GM21717 (cell line): ENCODE data around the gene ARSK.
"Not testable (repeated sequence)": the region's sequence is repeated elsewhere in the genome, so short reads cannot be mapped to it uniquely, and the experiment has no call there.

ENCODE experiments used
- ATAC-seq: cut with Tn5 transposase; IDR thresholded peaks from one replicate; pipeline ENCODE4 v1.9.1; 2021; ENCODE audit warnings: mild to moderate bottlenecking, moderate library complexity; ENCODE audit not compliant: unreplicated experiment

Gene ARSK

DNA sequence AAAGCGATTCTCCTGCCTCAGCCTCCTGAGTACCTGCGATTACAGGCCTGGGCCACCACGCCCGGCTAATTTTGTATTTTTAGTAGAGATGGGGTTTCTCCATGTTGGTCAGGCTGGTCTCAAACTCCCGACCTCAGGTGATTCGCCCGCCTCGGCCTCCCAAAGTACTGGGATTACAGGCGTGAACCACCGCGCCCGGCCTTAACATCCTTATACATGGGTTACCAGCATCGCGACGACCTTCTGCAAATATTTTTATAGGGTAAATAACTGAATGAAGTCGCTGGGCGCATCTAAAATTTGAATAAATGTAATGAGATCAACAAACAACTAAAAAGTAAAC, 91.3 kb downstream of the ARSK start:
- ATAC-seq: not testable (repeated sequence)

GRCh38 chr5:95646569-95647431, 91.9 kb downstream of the ARSK start, which contains the start of gene RFESD:
Gene RFESD, plus strand, starts transcription at chr5:95646777. Its CDS starts 5,495 bp downstream, at chr5:95652272.
- peak; percentile 97 for ATAC-seq

GRCh38 chr5:95647886-95648860, 93.3 kb downstream of the ARSK start:
- no peak for ATAC-seq

DNA sequence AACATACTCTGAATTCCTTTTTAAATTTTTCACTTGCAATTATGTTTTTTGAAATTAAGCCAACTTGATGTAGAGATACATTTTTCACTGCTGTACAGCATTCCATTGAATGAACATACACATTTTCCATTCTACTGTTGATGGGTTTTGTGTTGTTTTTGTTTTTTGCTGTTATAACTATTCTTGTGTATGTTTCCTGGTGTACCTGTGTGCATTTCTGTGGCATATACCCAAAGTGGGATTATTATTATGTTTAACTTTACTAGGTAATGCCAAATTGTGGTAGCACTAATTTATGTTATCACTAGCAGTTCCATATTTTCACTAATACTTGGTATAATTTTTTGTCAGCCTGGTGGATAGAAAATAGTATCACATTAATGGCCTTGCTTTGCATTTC, 94.4 kb downstream of the ARSK start:
- no peak for ATAC-seq

DNA sequence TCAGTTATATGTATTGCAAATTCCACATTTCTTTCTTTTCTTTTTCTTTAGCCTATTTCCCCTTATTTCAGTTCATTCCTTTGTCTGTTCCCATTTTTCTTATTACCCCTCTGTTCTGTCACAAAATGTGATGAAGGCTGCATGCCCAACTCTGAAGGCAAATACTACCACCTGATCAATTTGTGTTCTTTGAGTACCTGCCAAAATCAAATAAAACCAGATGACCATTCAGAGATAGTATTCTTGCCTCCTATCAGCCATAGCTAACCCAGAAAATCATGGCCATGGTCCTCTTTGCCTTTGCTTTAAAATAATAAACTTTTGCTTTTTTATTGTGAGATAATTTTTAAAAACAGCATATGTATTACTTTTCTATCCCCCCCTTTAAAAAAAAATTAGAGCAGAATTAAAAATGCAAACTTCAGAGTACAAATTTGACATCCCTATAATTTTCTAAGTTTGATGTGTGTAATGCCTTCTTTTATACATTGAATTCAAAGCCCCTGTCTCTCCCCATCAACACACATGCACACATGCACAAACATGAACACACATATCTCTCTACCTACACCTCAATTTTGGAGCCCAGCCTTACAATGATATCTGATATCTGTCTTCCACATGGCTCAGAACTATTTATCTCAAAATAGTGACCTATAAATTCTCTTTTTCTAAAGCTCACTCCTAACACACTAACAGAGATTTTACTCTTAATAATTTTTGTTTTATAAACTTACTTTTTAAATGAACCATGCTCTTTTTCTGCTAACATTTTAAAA, 95.1 kb downstream of the ARSK start:
- no peak for ATAC-seq

DNA sequence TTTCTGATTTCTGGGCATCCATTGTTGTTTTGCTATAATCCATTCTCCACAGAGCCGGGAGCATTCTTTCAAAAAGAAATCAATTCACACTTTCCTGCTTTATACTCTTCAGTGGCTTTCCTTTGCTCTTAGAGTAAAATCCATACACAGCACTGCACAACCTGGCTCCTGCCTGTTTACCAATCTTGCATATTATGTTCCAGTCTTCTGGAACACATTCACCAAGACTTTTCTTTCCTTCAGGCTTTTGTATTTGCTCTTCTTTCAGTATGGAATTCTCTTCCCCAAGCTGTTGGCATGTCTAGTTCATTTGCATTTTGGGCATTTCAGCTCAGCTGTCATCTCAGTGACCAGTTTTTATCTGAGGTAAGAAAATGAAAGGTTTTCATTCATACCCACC, 97.9 kb downstream of the ARSK start:
- ATAC-seq: no peak

DNA sequence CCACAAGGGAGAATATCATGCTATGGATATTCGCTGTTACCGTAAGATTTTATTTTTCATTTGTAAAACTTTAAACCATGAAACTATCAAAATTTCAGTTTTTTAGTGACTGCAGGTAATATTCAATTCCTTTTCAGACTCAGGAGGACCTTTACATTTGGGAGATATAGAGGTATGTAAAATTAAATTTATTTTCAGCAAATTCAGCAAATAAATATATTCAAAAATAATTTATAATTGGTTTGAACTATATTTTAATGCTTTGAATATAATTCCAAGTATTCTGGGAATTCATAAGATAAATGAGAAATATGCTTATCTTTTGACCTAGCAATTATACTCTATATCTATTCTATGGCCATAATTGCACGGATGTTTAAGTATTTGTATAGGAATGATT, 99.3 kb downstream of the ARSK start:
- ATAC-seq: no peak
